Type B pancreatic cell (in vitro differentiated cells): Measurements from ENCODE around the gene MCHR1. TPM values are rescaled to one million over a fixed set of nuclear protein-coding genes. Genes with fewer than 3 reads are reported as not detected.

Experiments used
- DNase-seq: peaks from one replicate; pipeline ENCODE4 v3.0.0; 2021; ENCODE audit warnings: mixed read lengths; ENCODE audit not compliant: unreplicated experiment; ENCODE audit errors: extremely low spot score
- H3K27ac Mint-ChIP-seq: 2 replicates; pipeline ENCODE4 v1.8.0; 2021; ENCODE audit warnings: mild to moderate bottlenecking, mixed read lengths
- H3K27me3 Mint-ChIP-seq: 2 replicates; pipeline ENCODE4 v1.8.0; 2021; ENCODE audit warnings: mixed read lengths
- H3K36me3 Mint-ChIP-seq: 2 replicates; pipeline ENCODE4 v1.8.0; 2021; ENCODE audit warnings: mixed read lengths
- H3K4me1 Mint-ChIP-seq: one replicate; pipeline ENCODE4 v1.8.0; 2021; ENCODE audit warnings: mixed read lengths; ENCODE audit not compliant: unreplicated experiment
- H3K4me3 Mint-ChIP-seq: 2 replicates; pipeline ENCODE4 v1.8.0; 2021; ENCODE audit warnings: mild to moderate bottlenecking, mixed read lengths
- H3K9me3 Mint-ChIP-seq: 2 replicates; pipeline ENCODE4 v1.8.0; 2021; ENCODE audit warnings: mixed read lengths
- total RNA-seq: library from RNA; stranded (reverse); gene quantifications from 2 replicates; pipeline ENCODE4 v1.2.1, GENCODE V29; 2021; ENCODE audit warnings: low replicate concordance
- TF ChIP-seq, protein P1 (sequence below): fragments of 200-600 bp; sonication (generic); conservative IDR thresholded peaks from 2 replicates; pipeline ENCODE4 v1.5.0; 2021; ENCODE audit warnings: antibody characterized with exemption, mild to moderate bottlenecking

MCHR1 gene
- total RNA-seq, 1 donor from 2014 or later = 6.9 TPM

DNA sequence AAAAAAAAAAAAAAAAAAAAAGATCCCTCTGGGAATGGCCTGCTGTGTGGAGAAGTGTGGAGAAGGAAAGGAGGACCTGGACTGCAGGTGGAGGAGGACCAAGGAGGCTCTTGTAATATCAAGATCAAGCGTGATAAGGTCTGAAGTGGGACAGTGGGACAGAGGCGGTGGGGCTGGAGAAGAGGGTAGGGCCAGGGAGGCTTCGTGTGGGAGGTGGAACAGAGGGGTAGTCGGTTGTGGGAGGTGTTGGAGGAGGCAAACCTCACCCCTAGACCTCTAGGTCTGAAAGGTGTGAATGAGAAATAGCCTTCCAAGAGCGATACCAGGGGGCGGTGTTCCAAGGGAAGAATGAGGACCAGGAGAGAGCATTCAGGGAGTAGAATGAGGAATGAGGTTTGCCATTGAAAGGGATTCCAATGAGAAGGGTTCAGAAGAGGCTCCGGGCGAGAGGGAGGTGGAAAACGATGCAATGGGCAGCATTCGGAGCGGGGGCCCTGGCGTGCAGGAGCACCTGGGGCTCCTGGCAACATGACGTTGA is 44.2 kb downstream of the MCHR1 start:
- no peaks in the 10 kb centered on the region for H3K36me3 Mint-ChIP-seq
- H3K4me3 Mint-ChIP-seq = no peak overlapping the region
- peaks cover 48% of the 10 kb centered on the region for H3K4me1 Mint-ChIP-seq
- no peaks in the 10 kb centered on the region for H3K27me3 Mint-ChIP-seq
- DNase-seq = no peak
- TF ChIP-seq, protein P1, sequence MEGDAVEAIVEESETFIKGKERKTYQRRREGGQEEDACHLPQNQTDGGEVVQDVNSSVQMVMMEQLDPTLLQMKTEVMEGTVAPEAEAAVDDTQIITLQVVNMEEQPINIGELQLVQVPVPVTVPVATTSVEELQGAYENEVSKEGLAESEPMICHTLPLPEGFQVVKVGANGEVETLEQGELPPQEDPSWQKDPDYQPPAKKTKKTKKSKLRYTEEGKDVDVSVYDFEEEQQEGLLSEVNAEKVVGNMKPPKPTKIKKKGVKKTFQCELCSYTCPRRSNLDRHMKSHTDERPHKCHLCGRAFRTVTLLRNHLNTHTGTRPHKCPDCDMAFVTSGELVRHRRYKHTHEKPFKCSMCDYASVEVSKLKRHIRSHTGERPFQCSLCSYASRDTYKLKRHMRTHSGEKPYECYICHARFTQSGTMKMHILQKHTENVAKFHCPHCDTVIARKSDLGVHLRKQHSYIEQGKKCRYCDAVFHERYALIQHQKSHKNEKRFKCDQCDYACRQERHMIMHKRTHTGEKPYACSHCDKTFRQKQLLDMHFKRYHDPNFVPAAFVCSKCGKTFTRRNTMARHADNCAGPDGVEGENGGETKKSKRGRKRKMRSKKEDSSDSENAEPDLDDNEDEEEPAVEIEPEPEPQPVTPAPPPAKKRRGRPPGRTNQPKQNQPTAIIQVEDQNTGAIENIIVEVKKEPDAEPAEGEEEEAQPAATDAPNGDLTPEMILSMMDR = no peak
- H3K27ac Mint-ChIP-seq = no peak overlapping the region
- no peaks in the 10 kb centered on the region for H3K9me3 Mint-ChIP-seq

DNA sequence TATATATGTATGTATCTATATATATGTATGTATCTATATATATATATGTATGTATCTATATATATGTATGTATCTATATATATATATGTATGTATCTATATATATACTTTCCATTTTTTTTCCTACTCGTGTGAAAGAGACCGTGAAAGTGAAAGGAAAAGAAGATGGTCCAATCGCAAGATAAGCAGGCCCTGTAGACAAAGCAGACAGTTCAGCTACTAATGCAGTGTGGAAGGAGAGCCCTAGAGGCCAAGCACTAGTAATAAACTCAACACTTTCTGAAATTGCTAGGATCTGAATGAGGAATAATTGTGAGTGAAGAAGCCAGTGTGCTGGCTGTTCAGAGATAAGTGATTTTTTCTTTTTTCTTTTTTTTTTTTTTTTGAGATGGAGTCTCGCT is 47.2 kb downstream of the MCHR1 start:
- Mint-ChIP-seq H3K36me3 (no peaks in the 10 kb centered on the region), H3K4me3 (peak overlapping the region; percentile 62), H3K27me3 (no peaks in the 10 kb centered on the region), H3K4me1 (peaks cover 37% of the 10 kb centered on the region), H3K27ac (no peak overlapping the region), H3K9me3 (peaks cover 6% of the 10 kb centered on the region)
- no peak for DNase-seq
- TF ChIP-seq, protein P1 = peak; percentile 30

DNA sequence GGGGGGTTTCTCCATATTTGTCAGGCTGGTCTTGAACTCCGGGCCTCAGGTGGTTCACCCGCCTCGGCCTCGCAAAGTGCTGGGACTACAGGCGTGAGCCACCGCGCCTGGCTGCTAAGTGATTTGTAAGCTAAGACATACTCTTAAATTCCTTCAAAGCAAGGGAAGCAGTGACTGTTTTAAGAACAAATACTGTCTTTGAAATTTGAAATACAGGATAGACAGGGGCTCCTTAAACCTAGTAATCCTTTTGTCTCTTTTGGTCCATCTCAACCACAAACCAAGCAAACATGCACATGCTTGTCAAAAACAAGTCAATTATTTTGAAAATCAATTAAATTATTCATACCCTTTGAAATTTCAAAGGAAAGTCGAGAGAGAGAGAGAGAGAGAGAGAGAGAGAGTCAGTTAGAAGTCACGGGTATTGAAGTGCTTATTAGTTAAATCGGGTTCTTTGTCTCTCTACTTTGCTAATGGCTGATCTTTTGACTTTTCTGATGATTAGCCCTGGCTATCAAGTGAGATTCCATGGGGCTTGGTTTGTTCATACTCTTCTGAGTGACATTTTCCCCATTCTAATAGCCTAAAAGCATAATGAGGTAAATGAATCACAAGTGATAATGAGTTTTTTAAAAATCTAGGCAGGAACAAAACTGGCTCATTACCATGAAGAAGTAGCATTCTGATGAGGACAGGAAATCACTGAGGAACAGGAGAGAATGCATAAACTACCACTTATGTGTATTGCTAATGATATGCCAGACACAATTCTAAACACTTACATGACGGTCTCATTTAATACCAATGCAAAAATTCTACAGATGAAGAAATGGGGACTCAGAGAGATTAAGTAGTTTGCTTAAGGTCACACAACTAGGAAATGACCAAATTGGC is 48.0 kb downstream of the MCHR1 start:
- Mint-ChIP-seq H3K27me3 (no peaks in the 10 kb centered on the region), H3K4me1 (peaks cover 34% of the 10 kb centered on the region), H3K36me3 (no peaks in the 10 kb centered on the region), H3K9me3 (peaks cover 6% of the 10 kb centered on the region), H3K27ac (peak overlapping the region; percentile 36), H3K4me3 (no peak overlapping the region)
- no peak for DNase-seq
- TF ChIP-seq, protein P1 = no peak

DNA sequence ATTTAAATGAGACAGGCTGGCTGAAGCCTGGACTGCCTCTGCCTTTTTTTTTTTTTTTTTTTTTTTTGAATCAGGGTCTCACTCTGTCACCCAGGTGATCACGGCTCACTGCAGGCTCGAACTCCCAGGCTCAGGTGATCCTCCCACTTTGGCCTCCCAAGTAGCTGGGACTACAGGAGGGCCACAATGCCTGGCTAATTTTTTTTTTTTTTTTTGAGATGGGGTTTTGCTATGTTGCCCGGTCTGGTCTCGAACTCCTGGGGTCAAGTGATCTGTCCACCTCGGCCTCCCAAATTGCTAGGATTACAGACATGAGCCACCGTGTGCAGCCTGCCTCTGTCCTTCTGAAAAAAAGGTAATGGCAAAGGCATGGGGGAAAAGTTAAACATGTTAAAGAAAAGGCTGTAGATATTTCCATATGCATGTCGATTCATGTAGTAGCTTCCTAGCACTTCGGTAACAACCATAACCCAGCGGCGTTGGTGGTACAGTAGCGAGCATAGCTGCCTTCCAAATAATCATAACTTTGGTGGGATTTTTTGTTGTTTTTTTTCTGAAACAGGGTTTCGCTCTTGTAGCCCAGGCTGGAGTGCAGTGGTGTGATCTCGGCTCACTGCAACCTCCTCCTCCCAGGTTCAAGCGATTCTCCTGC is 48.8 kb downstream of the MCHR1 start:
- H3K27ac Mint-ChIP-seq = peak overlapping the region; percentile 84
- no peak for DNase-seq
- no peaks in the 10 kb centered on the region for H3K36me3 Mint-ChIP-seq
- H3K27me3 Mint-ChIP-seq = no peaks in the 10 kb centered on the region
- peaks cover 6% of the 10 kb centered on the region for H3K9me3 Mint-ChIP-seq
- peaks cover 42% of the 10 kb centered on the region for H3K4me1 Mint-ChIP-seq
- TF ChIP-seq, protein P1 = no peak
- H3K4me3 Mint-ChIP-seq = no peak overlapping the region

DNA sequence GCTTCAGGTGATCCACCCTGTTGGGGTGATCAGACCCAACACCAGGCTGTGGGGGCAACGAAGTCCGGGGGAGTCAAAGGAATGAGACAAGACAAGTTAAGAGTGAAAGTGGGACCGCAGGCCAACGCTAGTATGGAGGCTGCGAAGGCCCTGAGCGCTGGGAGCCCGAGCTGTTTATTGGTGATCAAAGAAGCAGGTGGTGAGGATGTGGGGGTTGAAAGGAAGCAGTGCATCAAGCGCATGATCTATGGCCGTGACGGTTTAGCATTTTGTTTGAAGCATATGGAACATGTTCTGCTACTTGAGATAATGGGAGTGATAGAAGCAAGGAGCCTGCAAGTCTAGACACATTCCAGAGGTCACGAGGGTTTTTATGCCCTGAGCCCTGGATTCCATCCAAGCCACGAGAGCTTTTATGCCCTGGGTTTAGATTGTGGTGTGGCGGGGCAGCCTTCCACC is 49.5 kb downstream of the MCHR1 start:
- Mint-ChIP-seq H3K27ac (peak overlapping the region; percentile 84), H3K27me3 (no peaks in the 10 kb centered on the region), H3K4me1 (peaks cover 38% of the 10 kb centered on the region), H3K9me3 (peaks cover 6% of the 10 kb centered on the region), H3K4me3 (peak overlapping the region; percentile 20), H3K36me3 (no peaks in the 10 kb centered on the region)
- DNase-seq = no peak
- TF ChIP-seq, protein P1 = no peak
